Keratinocyte (primary cell): Measurements from ENCODE around the gene CAPN15. TPM values are rescaled to one million over a fixed set of nuclear protein-coding genes. Genes with fewer than 3 reads are reported as not detected.

Source experiments
- DNase-seq: peaks from one replicate; pipeline ENCODE4 v3.0.0-alpha.2; 2011; ENCODE audit warnings: low read depth, missing footprints, low spot score
- FAIRE-seq: peaks from 2 replicates; lab custom pipeline; 2011; peaks lifted over from hg19 to GRCh38; lab: Jason Lieb, UNC
- H2AFZ ChIP-seq: 2 replicates; pipeline ENCODE4 v1.6.0; 2012; ENCODE audit warnings: low read length, control low read depth, inconsistent platforms; ENCODE audit not compliant: control insufficient read depth
- H3K27ac ChIP-seq: 2 replicates; pipeline ENCODE4 v1.5.1; 2011; ENCODE audit warnings: low read length; ENCODE audit not compliant: control insufficient read depth, insufficient read depth
- H3K27me3 ChIP-seq: 3 replicates; pipeline ENCODE4 v1.6.0; 2011; ENCODE audit warnings: low read length; ENCODE audit not compliant: control insufficient read depth, insufficient read depth; ENCODE audit errors: extremely low read depth
- H3K36me3 ChIP-seq, 2 experiments: 2 replicates in 1 of 2; 3 replicates in 1 of 2; pipeline ENCODE4 v1.5.1; 2011; ENCODE audit warnings: low read length in 2 of 2, mild to moderate bottlenecking in 1 of 2; ENCODE audit not compliant: control insufficient read depth in 2 of 2, insufficient read depth in 2 of 2; ENCODE audit errors: extremely low read depth in 1 of 2
- H3K4me1 ChIP-seq: 3 replicates; pipeline ENCODE4 v1.5.1; 2011; ENCODE audit warnings: low read length; ENCODE audit not compliant: control insufficient read depth, insufficient read depth; ENCODE audit errors: extremely low read depth
- H3K4me2 ChIP-seq: 3 replicates; pipeline ENCODE4 v1.6.0; 2011; ENCODE audit warnings: low read depth, low read length; ENCODE audit not compliant: control insufficient read depth, insufficient read depth; ENCODE audit errors: extremely low read depth
- H3K4me3 ChIP-seq, 3 experiments: fragments of 200-600 bp in 1 of 3; sonication (generic) in 1 of 3; 2 replicates in 2 of 3; 3 replicates in 1 of 3; pipeline ENCODE4 v1.5.1; 2011 to 2016; ENCODE audit warnings: low read length in 3 of 3, mild to moderate bottlenecking in 3 of 3, control low read depth in 2 of 3, inconsistent platforms in 1 of 3, low read depth in 1 of 3, mixed read lengths in 1 of 3, mixed run types in 1 of 3, moderate library complexity in 1 of 3; ENCODE audit not compliant: control insufficient read depth in 2 of 3, insufficient read depth in 2 of 3; ENCODE audit errors: extremely low read depth in 1 of 3
- H3K79me2 ChIP-seq: 2 replicates; pipeline ENCODE4 v1.6.0; 2012; ENCODE audit warnings: low read length; ENCODE audit not compliant: control insufficient read depth, insufficient read depth
- H3K9ac ChIP-seq: 3 replicates; pipeline ENCODE4 v1.6.0; 2011; ENCODE audit warnings: low read length; ENCODE audit not compliant: control insufficient read depth, insufficient read depth; ENCODE audit errors: extremely low read depth
- H3K9me1 ChIP-seq: 3 replicates; pipeline ENCODE4 v1.6.0; 2011; ENCODE audit warnings: low read length; ENCODE audit not compliant: control insufficient read depth, insufficient read depth; ENCODE audit errors: extremely low read depth
- H3K9me3 ChIP-seq: 2 replicates; pipeline ENCODE4 v1.5.1; 2012; ENCODE audit warnings: low read depth, low read length; ENCODE audit not compliant: control insufficient read depth
- H4K20me1 ChIP-seq: 3 replicates; pipeline ENCODE4 v1.6.0; 2011; ENCODE audit warnings: low read length; ENCODE audit not compliant: control insufficient read depth, insufficient read depth; ENCODE audit errors: extremely low read depth
- CTCF ChIP-seq, 3 experiments: IDR thresholded peaks in 1 of 3; conservative IDR thresholded peaks in 1 of 3; optimal IDR thresholded peaks in 1 of 3; 2 replicates in 2 of 3; 3 replicates in 1 of 3; pipeline versions ENCODE3 to v1.5.1; 2011; ENCODE audit warnings: low read length in 3 of 3, mild to moderate bottlenecking in 3 of 3, moderate library complexity in 2 of 3, control low read depth in 1 of 3, inconsistent platforms in 1 of 3; ENCODE audit not compliant: insufficient read depth in 2 of 3; ENCODE audit errors: extremely low read depth in 1 of 3
- EZH2 ChIP-seq: IDR thresholded peaks from one replicate; pipeline ENCODE4 v1.6.1; 2012; ENCODE audit warnings: inconsistent platforms, mild to moderate bottlenecking, low read length, moderate library complexity
- dilution Hi-C: fragments of 300-500 bp; cut with MboI; formaldehyde crosslinking; loops from one replicate; pipeline ENCODE4 v1.7.0; 2020; ENCODE audit warnings: low sequenced_read_pairs; ENCODE audit not compliant: extremely low pct_ligation_motif_present
- polyA plus RNA-seq, 5 experiments: library from polyadenylated mRNA; depleted of rRNA in 3 of 5; stranded (reverse) in 3 of 5; stranded (forward) in 1 of 5; unstranded in 1 of 5; fragments of >200 nt; gene quantifications; 1 replicate in 1 of 5; 2 replicates in 3 of 5; 3 replicates in 1 of 5; pipeline versions ENCODE4 v1.2.1 to v1.2.3, GENCODE V29; 2011 to 2012; ENCODE audit warnings: missing spikeins in 2 of 5, low read depth in 1 of 5, low replicate concordance in 1 of 5

Gene CAPN15
- polyA plus RNA-seq, 1 donor (not counting 4 experiments of a cell fraction or from before 2014, with no cell fraction given) = 7.9 TPM

- dilution Hi-C loops = no loop called here
- Histone ChIP-seq H3K9me3 (no peaks in the 10 kb centered on the region), H3K9me1 (no peaks in the 10 kb centered on the region), H3K4me2 (no peak overlapping the region), H2AFZ (no peak overlapping the region), H3K4me1 (no peaks in the 10 kb centered on the region), H3K27ac (no peak overlapping the region), H4K20me1 (peaks cover 2% of the 10 kb centered on the region), H3K9ac (no peak overlapping the region), H3K27me3 (peaks cover 3% of the 10 kb centered on the region), H3K36me3 (peaks cover 0 to 5% of the 10 kb centered on the region in 2 experiments), H3K79me2 (no peaks in the 10 kb centered on the region), H3K4me3 (no peak overlapping the region)
- DNase-seq = no peak
- no peak for FAIRE-seq
- TF ChIP-seq CTCF (optimal IDR thresholded peaks at IDR 0.05 in 1 of 3, IDR thresholded peaks at IDR 0.05 in 1 of 3, conservative IDR thresholded peaks at IDR 0.05 in 1 of 3; ENCODE audit: extremely low read depth in 1 of 3, insufficient read depth in 2 of 3, low read length in 3 of 3) = no peak
- TF ChIP-seq EZH2 = no peak
Measured at GRCh38 chr16:580946-581498, 53.5 kb downstream of the CAPN15 start.

GRCh38 chr16:582218-582613, 54.7 kb downstream of the CAPN15 start:
- TF ChIP-seq EZH2 (no peak), CTCF (optimal IDR thresholded peaks at IDR 0.05 in 1 of 3, IDR thresholded peaks at IDR 0.05 in 1 of 3, conservative IDR thresholded peaks at IDR 0.05 in 1 of 3; ENCODE audit: extremely low read depth in 1 of 3, insufficient read depth in 2 of 3, low read length in 3 of 3) (no peak)
- peaks cover 0 to 4% of the 10 kb centered on the region in 2 experiments for H3K36me3 ChIP-seq
- dilution Hi-C loops = no loop called here
- no peak overlapping the region for H3K9ac ChIP-seq
- no peaks in the 10 kb centered on the region for H3K9me3 ChIP-seq
- no peak overlapping the region for H2AFZ ChIP-seq
- H3K4me1 ChIP-seq = peaks cover under 1% of the 10 kb centered on the region
- H3K4me2 ChIP-seq = no peak overlapping the region
- FAIRE-seq (no peak), DNase-seq (no peak)
- no peaks in the 10 kb centered on the region for H3K9me1 ChIP-seq
- H4K20me1 ChIP-seq = peaks cover 2% of the 10 kb centered on the region
- H3K79me2 ChIP-seq = no peaks in the 10 kb centered on the region
- no peak overlapping the region for H3K4me3 ChIP-seq
- H3K27me3 ChIP-seq = peaks cover 3% of the 10 kb centered on the region
- H3K27ac ChIP-seq = no peak overlapping the region
